ENCODE measurements around the gene SLC22A3.

SLC22A3 gene

DNA sequence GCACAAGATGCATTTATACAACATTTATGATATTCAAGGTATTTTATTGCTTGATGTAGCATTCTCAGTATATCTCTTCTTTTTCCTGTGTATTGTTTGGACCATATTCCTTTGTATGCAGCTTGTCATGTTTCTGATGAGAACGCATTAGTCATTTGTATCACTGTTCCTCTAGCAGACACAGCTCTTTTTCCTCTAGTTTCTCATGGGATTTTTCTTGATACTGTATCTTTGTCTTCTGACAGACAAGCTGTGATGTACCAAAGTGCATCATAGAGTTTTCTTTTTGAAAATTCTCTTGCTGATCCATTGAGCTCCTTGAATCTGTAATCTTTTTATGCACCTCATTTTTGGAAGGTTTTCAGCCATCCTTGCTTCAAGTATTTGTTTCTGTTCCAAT is 140.9 kb downstream of the SLC22A3 start:
- no peak overlapping the region for H3K4me3 ChIP-seq (ENCODE audit: low read depth in 1 of 2, low read length in 1 of 2)
- no peaks in the 10 kb centered on the region for H3K27me3 ChIP-seq
- H3K4me1 ChIP-seq (ENCODE audit: control insufficient read depth in 1 of 2, insufficient read depth in 1 of 2, low read depth in 1 of 2, low read length in 1 of 2), result no peaks in the 10 kb centered on the region
- H3K9me3 ChIP-seq, result no peaks in the 10 kb centered on the region
- TF ChIP-seq CTCF (IDR thresholded peaks at IDR 0.05), result no peak
- H3K36me3 ChIP-seq, result no peaks in the 10 kb centered on the region
- no peak overlapping the region for H3K27ac ChIP-seq

- H3K4me1 ChIP-seq (ENCODE audit: control insufficient read depth in 1 of 2, insufficient read depth in 1 of 2, low read depth in 1 of 2, low read length in 1 of 2), result no peaks in the 10 kb centered on the region
- no peak for TF ChIP-seq CTCF (IDR thresholded peaks at IDR 0.05)
- H3K27ac ChIP-seq, result no peak overlapping the region
- H3K4me3 ChIP-seq (ENCODE audit: low read depth in 1 of 2, low read length in 1 of 2), result no peak overlapping the region
- no peaks in the 10 kb centered on the region for H3K36me3 ChIP-seq
- no peaks in the 10 kb centered on the region for H3K9me3 ChIP-seq
- no peaks in the 10 kb centered on the region for H3K27me3 ChIP-seq
Measured at GRCh38 chr6:160494576-160494975, 146.4 kb downstream of the SLC22A3 start.

- Histone ChIP-seq H3K27me3 (no peaks in the 10 kb centered on the region), H3K36me3 (no peaks in the 10 kb centered on the region), H3K9me3 (no peaks in the 10 kb centered on the region), H3K4me1 (ENCODE audit: control insufficient read depth in 1 of 2, insufficient read depth in 1 of 2, low read depth in 1 of 2, low read length in 1 of 2) (no peaks in the 10 kb centered on the region), H3K27ac (no peak overlapping the region), H3K4me3 (ENCODE audit: low read depth in 1 of 2, low read length in 1 of 2) (no peak overlapping the region)
- TF ChIP-seq CTCF (IDR thresholded peaks at IDR 0.05), result no peak
Measured at GRCh38 chr6:160500639-160501038, 152.5 kb downstream of the SLC22A3 start.

Measured in neutrophil (primary cell).